Measurements from ENCODE around the gene FAM180B.
"Not testable (repeated sequence)": the region's sequence is repeated elsewhere in the genome, so short reads cannot be mapped to it uniquely, and the experiment has no call there.

The FAM180B gene

DNA sequence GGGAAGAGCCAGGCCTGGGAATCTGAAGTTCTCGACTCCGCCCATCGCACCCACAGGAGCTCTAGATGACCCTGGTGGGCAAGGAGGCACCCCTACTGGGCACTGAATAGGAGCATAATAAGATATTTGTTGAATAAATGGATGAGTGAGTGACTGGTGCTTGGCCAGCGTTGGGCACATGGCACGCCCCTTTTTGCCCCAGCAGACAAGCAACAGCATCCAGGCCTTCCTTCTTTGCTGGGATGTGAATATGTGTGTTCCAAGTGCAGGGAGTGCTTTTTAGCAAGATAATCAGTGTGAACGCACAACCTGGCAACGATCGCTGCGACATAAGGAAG, 33.1 kb upstream of the FAM180B start:
- DNase-seq = no peak
- Histone ChIP-seq H3K9me3 (ENCODE audit: severe bottlenecking) (no peaks in the 10 kb centered on the region), H3K27ac (peak overlapping the region; percentile 71), H3K27me3 (ENCODE audit: insufficient read depth, low read depth, severe bottlenecking) (no peaks in the 10 kb centered on the region), H3K36me3 (peaks cover 24% of the 10 kb centered on the region), H3K4me3 (ENCODE audit: low read depth, low read length) (peak overlapping the region; percentile 32)
- TF ChIP-seq, protein P1, sequence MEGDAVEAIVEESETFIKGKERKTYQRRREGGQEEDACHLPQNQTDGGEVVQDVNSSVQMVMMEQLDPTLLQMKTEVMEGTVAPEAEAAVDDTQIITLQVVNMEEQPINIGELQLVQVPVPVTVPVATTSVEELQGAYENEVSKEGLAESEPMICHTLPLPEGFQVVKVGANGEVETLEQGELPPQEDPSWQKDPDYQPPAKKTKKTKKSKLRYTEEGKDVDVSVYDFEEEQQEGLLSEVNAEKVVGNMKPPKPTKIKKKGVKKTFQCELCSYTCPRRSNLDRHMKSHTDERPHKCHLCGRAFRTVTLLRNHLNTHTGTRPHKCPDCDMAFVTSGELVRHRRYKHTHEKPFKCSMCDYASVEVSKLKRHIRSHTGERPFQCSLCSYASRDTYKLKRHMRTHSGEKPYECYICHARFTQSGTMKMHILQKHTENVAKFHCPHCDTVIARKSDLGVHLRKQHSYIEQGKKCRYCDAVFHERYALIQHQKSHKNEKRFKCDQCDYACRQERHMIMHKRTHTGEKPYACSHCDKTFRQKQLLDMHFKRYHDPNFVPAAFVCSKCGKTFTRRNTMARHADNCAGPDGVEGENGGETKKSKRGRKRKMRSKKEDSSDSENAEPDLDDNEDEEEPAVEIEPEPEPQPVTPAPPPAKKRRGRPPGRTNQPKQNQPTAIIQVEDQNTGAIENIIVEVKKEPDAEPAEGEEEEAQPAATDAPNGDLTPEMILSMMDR (IDR thresholded peaks at IDR 0.05; ENCODE audit: low read depth, low read length) = no peak

DNA sequence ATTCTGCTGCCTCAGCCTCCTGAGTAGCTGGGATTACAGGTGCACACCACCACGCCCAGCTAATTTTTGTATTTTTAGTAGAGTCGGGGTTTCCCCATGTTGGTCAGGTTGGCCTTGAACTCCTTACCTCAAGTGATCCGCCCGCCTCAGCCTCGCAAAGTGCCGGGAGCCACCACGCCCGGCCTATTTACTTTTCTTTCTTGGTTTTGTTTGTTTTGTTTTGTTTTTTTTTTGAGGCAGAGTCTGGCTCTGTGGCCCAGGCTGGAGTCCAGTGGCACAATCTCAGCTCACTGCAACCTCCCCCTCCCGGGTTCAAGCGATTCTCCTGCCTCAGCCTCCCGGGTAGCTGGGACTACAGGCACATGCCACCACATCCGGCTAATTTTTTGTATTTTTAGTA, 29.5 kb upstream of the FAM180B start:
- H3K9me3 ChIP-seq (ENCODE audit: severe bottlenecking); H3K36me3 ChIP-seq; H3K4me3 ChIP-seq (ENCODE audit: low read depth, low read length); H3K27me3 ChIP-seq (ENCODE audit: insufficient read depth, low read depth, severe bottlenecking); DNase-seq; H3K27ac ChIP-seq: not testable (repeated sequence)

DNA sequence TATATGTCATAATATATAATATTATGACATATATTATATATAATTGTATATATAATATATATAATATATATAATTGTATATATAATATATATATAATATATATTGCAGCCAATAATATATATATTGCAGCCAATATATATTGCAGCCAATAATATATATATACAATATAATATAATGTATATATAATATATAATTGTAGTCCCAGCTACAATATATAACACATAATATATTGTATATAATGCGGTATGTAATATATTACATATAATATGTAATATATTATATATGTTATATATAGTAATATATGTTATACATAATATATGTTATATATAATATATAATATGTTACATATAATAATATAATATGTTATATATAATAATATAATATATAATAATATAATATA, 27.8 kb upstream of the FAM180B start:
- H3K4me3 ChIP-seq (ENCODE audit: low read depth, low read length) = no peak overlapping the region
- H3K36me3 ChIP-seq = no peaks in the 10 kb centered on the region
- no peaks in the 10 kb centered on the region for H3K27me3 ChIP-seq (ENCODE audit: insufficient read depth, low read depth, severe bottlenecking)
- H3K9me3 ChIP-seq (ENCODE audit: severe bottlenecking) = no peaks in the 10 kb centered on the region
- no peak overlapping the region for H3K27ac ChIP-seq
- no peak for DNase-seq
- TF ChIP-seq, protein P1 (IDR thresholded peaks at IDR 0.05; ENCODE audit: low read depth, low read length) = no peak

DNA sequence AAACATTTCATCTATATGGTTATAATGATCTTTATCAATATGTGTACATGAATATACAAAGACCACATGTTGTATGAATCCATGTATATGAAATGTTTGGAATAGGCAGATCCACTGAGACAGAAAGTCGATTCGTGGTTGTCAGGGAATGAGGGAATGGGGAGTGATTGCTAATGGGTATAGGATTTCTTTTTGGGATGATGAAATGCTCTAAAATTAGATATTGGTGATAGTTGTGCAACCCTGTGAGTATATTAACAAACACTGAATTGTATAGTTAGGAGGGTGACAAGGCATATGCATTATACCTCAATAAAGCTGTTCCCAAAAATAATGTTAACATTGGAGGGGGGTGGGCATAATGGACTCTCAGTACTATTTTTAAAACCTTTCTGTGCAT, 26.1 kb upstream of the FAM180B start:
- no peak overlapping the region for H3K27ac ChIP-seq
- H3K4me3 ChIP-seq (ENCODE audit: low read depth, low read length) = no peak overlapping the region
- DNase-seq = no peak
- H3K27me3 ChIP-seq (ENCODE audit: insufficient read depth, low read depth, severe bottlenecking) = no peaks in the 10 kb centered on the region
- no peaks in the 10 kb centered on the region for H3K36me3 ChIP-seq
- H3K9me3 ChIP-seq (ENCODE audit: severe bottlenecking) = no peaks in the 10 kb centered on the region
- TF ChIP-seq, protein P1 (IDR thresholded peaks at IDR 0.05; ENCODE audit: low read depth, low read length) = no peak

DNA sequence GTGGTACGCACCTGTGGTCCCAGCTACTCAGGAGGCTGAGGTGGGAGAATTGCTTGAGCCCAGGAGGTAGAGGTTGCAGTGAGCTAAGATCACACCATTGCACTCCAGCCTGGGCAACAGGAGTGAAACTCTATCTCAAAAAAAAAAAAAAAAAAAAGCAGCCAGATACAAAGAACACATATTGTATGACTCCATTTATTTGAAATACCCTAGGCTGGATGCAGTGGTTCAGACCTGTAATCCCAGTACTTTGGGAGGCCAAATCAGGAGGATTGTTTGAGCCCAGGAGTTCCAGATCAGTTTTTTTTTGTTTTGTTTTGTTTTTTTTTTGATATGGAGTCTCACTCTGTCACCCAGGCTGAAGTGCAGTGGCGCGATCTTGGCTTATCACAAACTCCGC, 24.1 kb upstream of the FAM180B start:
- H3K4me3 ChIP-seq (ENCODE audit: low read depth, low read length); DNase-seq; H3K27ac ChIP-seq: not testable (repeated sequence)

DNA sequence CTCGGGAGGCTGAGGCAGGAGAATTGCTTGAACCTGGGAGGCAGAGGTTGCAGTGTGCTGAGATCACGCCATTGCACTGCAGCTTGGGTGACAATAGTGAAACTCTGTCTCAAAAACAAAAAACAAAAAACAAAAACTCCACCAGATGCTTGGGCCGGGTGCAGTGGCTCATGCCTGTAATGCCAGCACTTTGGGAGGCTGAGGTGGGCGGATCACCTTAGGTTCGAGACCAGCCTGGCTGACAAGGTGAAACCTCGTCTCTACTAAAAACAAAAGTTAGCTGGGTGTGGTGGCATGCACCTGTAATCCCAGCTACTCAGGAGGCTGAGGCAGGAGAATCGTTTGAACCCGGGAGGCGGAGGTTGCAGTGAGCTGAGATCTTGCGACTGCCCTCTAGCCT, 22.1 kb upstream of the FAM180B start:
- H3K36me3 ChIP-seq = peaks cover 16% of the 10 kb centered on the region
- H3K27ac ChIP-seq; DNase-seq; H3K4me3 ChIP-seq (ENCODE audit: low read depth, low read length); H3K27me3 ChIP-seq (ENCODE audit: insufficient read depth, low read depth, severe bottlenecking); H3K9me3 ChIP-seq (ENCODE audit: severe bottlenecking): not testable (repeated sequence)

More for the DNA sequence above, 24.1 kb upstream of the FAM180B start:
- H3K36me3 ChIP-seq; H3K27me3 ChIP-seq (ENCODE audit: insufficient read depth, low read depth, severe bottlenecking); H3K9me3 ChIP-seq (ENCODE audit: severe bottlenecking): not testable (repeated sequence)

DNA sequence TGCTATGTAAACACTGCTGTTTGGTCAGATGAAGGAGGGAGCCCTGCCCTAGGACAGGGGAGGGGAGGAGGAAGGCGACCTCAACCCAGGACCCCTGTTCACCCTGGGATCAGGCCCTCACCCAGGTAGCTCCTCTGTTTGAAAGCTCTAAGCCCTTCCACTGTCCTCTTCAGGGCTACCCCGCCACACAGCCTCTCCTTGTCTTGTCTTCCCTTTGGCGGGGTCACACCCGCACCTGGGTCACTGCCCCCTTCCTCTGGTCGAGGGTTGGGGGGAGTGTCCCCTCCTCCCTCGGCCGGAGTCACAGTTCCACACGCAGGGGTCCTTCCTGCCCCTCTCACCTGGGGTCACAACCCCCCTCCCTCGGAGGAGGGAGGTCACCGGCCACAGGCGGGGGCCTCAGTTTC, 21.5 kb upstream of the FAM180B start:
- Histone ChIP-seq H3K36me3 (peaks cover 22% of the 10 kb centered on the region), H3K9me3 (ENCODE audit: severe bottlenecking) (no peaks in the 10 kb centered on the region), H3K27me3 (ENCODE audit: insufficient read depth, low read depth, severe bottlenecking) (no peaks in the 10 kb centered on the region), H3K27ac (peak overlapping the region; percentile 91), H3K4me3 (ENCODE audit: low read depth, low read length) (peak overlapping the region; percentile 67)
- TF ChIP-seq, protein P1 (IDR thresholded peaks at IDR 0.05; ENCODE audit: low read depth, low read length) = no peak
- DNase-seq = no peak

Data from WERI-Rb-1 (cell line).